Suprapubic skin (tissue), 4 donors: ENCODE measurements around the gene ATF3. TPM values are rescaled to one million over a fixed set of nuclear protein-coding genes. Genes with fewer than 3 reads are reported as not detected.

Experiments
- DNase-seq, 2 donors: peaks; one replicate each; pipeline ENCODE4 v3.0.0-alpha.2; 2019; ENCODE audit warnings: low spot score in 2 of 2
- H3K27ac ChIP-seq: fragments of 200-600 bp; sonication (generic); one replicate; pipeline ENCODE4 v1.5.1; 2019
- H3K27me3 ChIP-seq: fragments of 200-600 bp; sonication (generic); one replicate; pipeline ENCODE4 v1.5.1; 2019
- H3K36me3 ChIP-seq: fragments of 200-600 bp; sonication (generic); one replicate; pipeline ENCODE4 v1.5.1; 2019
- H3K4me1 ChIP-seq: fragments of 200-600 bp; sonication (generic); one replicate; pipeline ENCODE4 v1.5.1; 2019
- H3K4me3 ChIP-seq: fragments of 200-600 bp; sonication (generic); one replicate; pipeline ENCODE4 v1.5.1; 2019; ENCODE audit warnings: mild to moderate bottlenecking
- H3K9me3 ChIP-seq: fragments of 200-600 bp; sonication (generic); one replicate; pipeline ENCODE4 v1.5.1; 2019
- CTCF ChIP-seq, 2 donors: fragments of 200-600 bp in 1 of 2; fragments of 450-650 bp in 1 of 2; sonication (generic) in 1 of 2; IDR thresholded peaks; one replicate each; pipeline ENCODE4 v1.5.1; 2016 to 2019; ENCODE audit warnings: antibody characterized with exemption in 2 of 2, mild to moderate bottlenecking in 1 of 2, moderate library complexity in 1 of 2
- EP300 ChIP-seq: sonication (generic); formaldehyde crosslinking; IDR thresholded peaks from one replicate; pipeline ENCODE4 v1.6.1; 2017; ENCODE audit warnings: antibody characterized with exemption
- POLR2A ChIP-seq, 2 donors: fragments of 450-650 bp; IDR thresholded peaks; one replicate each; pipeline ENCODE4 v1.6.1; 2017; ENCODE audit warnings: antibody characterized with exemption in 2 of 2, mild to moderate bottlenecking in 2 of 2, moderate library complexity in 2 of 2
- POLR2AphosphoS5 ChIP-seq, 3 donors: sonication (generic); formaldehyde crosslinking; IDR thresholded peaks; one replicate each; pipeline ENCODE4 v1.6.1; 2017; ENCODE audit warnings: antibody characterized with exemption in 3 of 3
- WGBS: methylation state at CpG from one replicate; pipeline ENCODE4 v1.1.5; 2018; 5-methylcytosine and 5-hydroxymethylcytosine counted together
- total RNA-seq, 4 donors: library from RNA; depleted of rRNA; stranded (reverse); fragments of >200 nt; gene quantifications; one replicate each; pipeline ENCODE4 v1.1.0, GENCODE V29; 2016

ATF3 gene
- total RNA-seq, 4 donors from 2014 or later: 43.9 to 151 (median 84.1) TPM

- 99% methylated on average over 4 of the region's 4 CpGs for WGBS
- H3K36me3 ChIP-seq: peaks cover 28% of the 10 kb centered on the region
- H3K4me3 ChIP-seq: no peak overlapping the region
- H3K9me3 ChIP-seq: no peaks in the 10 kb centered on the region
- H3K27me3 ChIP-seq: no peaks in the 10 kb centered on the region
- no peaks in the 10 kb centered on the region for H3K4me1 ChIP-seq
- no peak overlapping the region for H3K27ac ChIP-seq
- DNase-seq: no peak
- TF ChIP-seq POLR2AphosphoS5 (IDR thresholded peaks at IDR 0.05): no peak
- TF ChIP-seq POLR2A (IDR thresholded peaks at IDR 0.05): no peak
- TF ChIP-seq CTCF (IDR thresholded peaks at IDR 0.05): no peak
- no peak for TF ChIP-seq EP300
Observed at GRCh38 chr1:212622906-212623305, 14.3 kb downstream of the ATF3 start.

GRCh38 chr1:212623603-212624002 is 15.0 kb downstream of the ATF3 start:
- H3K9me3 ChIP-seq: no peaks in the 10 kb centered on the region
- H3K27me3 ChIP-seq: no peaks in the 10 kb centered on the region
- no peak overlapping the region for H3K27ac ChIP-seq
- WGBS: 77% methylated on average over 2 of the region's 2 CpGs
- DNase-seq: no peak
- no peak overlapping the region for H3K4me3 ChIP-seq
- H3K4me1 ChIP-seq: no peaks in the 10 kb centered on the region
- TF ChIP-seq CTCF (IDR thresholded peaks at IDR 0.05) (no peak), POLR2A (IDR thresholded peaks at IDR 0.05) (no peak), EP300 (no peak), POLR2AphosphoS5 (IDR thresholded peaks at IDR 0.05) (no peak)
- peaks cover 22% of the 10 kb centered on the region for H3K36me3 ChIP-seq

- Histone ChIP-seq H3K27ac (no peak overlapping the region), H3K36me3 (peaks cover 8% of the 10 kb centered on the region), H3K9me3 (no peaks in the 10 kb centered on the region), H3K27me3 (no peaks in the 10 kb centered on the region), H3K4me1 (no peaks in the 10 kb centered on the region), H3K4me3 (no peak overlapping the region)
- no peak for TF ChIP-seq EP300
- no peak for TF ChIP-seq POLR2A (IDR thresholded peaks at IDR 0.05)
- TF ChIP-seq CTCF (IDR thresholded peaks at IDR 0.05): no peak
- no peak for TF ChIP-seq POLR2AphosphoS5 (IDR thresholded peaks at IDR 0.05)
- WGBS: 92% methylated on average over 18 of the region's 18 CpGs
- peak in 1 of 2 donors; percentile 57 for DNase-seq
Observed at GRCh38 chr1:212624976-212625501, 16.5 kb downstream of the ATF3 start.

- Histone ChIP-seq H3K9me3 (no peaks in the 10 kb centered on the region), H3K4me3 (no peak overlapping the region), H3K36me3 (no peaks in the 10 kb centered on the region), H3K27ac (no peak overlapping the region), H3K27me3 (no peaks in the 10 kb centered on the region), H3K4me1 (no peaks in the 10 kb centered on the region)
- 92% methylated on average over 13 of the region's 19 CpGs for WGBS
- TF ChIP-seq EP300: no peak
- TF ChIP-seq CTCF (IDR thresholded peaks at IDR 0.05): no peak
- TF ChIP-seq POLR2A (IDR thresholded peaks at IDR 0.05): no peak
- no peak for TF ChIP-seq POLR2AphosphoS5 (IDR thresholded peaks at IDR 0.05)
- peak in 1 of 2 donors; percentile 65 for DNase-seq
Observed at GRCh38 chr1:212625781-212626450, 17.4 kb downstream of the ATF3 start.

- 96% methylated on average over 5 of the region's 5 CpGs for WGBS
- TF ChIP-seq POLR2AphosphoS5 (IDR thresholded peaks at IDR 0.05): no peak
- no peak for TF ChIP-seq EP300
- no peak for TF ChIP-seq POLR2A (IDR thresholded peaks at IDR 0.05)
- no peak for TF ChIP-seq CTCF (IDR thresholded peaks at IDR 0.05)
- peak; percentile 26 to 38 for DNase-seq
- no peak overlapping the region for H3K27ac ChIP-seq
- H3K4me3 ChIP-seq: no peak overlapping the region
- H3K27me3 ChIP-seq: no peaks in the 10 kb centered on the region
- no peaks in the 10 kb centered on the region for H3K4me1 ChIP-seq
- H3K36me3 ChIP-seq: no peaks in the 10 kb centered on the region
- H3K9me3 ChIP-seq: no peaks in the 10 kb centered on the region
Observed at GRCh38 chr1:212628046-212628445, 19.5 kb downstream of the ATF3 start.
